Inflammatory macrophage (primary cell): Measurements from ENCODE around the gene ARFGEF3.
"Not testable (repeated sequence)": the region's sequence is repeated elsewhere in the genome, so short reads cannot be mapped to it uniquely, and the experiment has no call there.

Source experiments
- DNase-seq, 2 donors: peaks; one replicate each; pipeline ENCODE4 v3.0.0-alpha.2; 2020 to 2022

Gene ARFGEF3

GRCh38 chr6:138286698-138287097, 125.0 kb downstream of the ARFGEF3 start:
- DNase-seq: no peak

- DNase-seq: peak in 1 of 2 donors; percentile 24
Observed at GRCh38 chr6:138287144-138287955, 125.6 kb downstream of the ARFGEF3 start.

- DNase-seq: not testable (repeated sequence)
Observed at GRCh38 chr6:138288428-138289085, 126.8 kb downstream of the ARFGEF3 start.

GRCh38 chr6:138289739-138290138, 128.0 kb downstream of the ARFGEF3 start:
- DNase-seq: no peak

- DNase-seq: no peak
Observed at GRCh38 chr6:138290423-138290962, 128.8 kb downstream of the ARFGEF3 start.

- DNase-seq: no peak
Observed at GRCh38 chr6:138291036-138291848, 129.5 kb downstream of the ARFGEF3 start.

GRCh38 chr6:138291849-138292181, 130.1 kb downstream of the ARFGEF3 start:
- DNase-seq: no peak

GRCh38 chr6:138292482-138292881, 130.7 kb downstream of the ARFGEF3 start:
- no peak for DNase-seq

GRCh38 chr6:138293428-138294395, 132.0 kb downstream of the ARFGEF3 start:
- DNase-seq: no peak

GRCh38 chr6:138296381-138296780, 134.6 kb downstream of the ARFGEF3 start:
- no peak for DNase-seq

- DNase-seq: no peak
Observed at GRCh38 chr6:138296786-138297185, 135.0 kb downstream of the ARFGEF3 start.

GRCh38 chr6:138297761-138298298, 136.1 kb downstream of the ARFGEF3 start:
- DNase-seq: no peak

- DNase-seq: no peak
Observed at GRCh38 chr6:138300469-138300868, 138.7 kb downstream of the ARFGEF3 start.

GRCh38 chr6:138302554-138302953, 140.8 kb downstream of the ARFGEF3 start:
- no peak for DNase-seq

GRCh38 chr6:138307352-138307751, 145.6 kb downstream of the ARFGEF3 start:
- no peak for DNase-seq

GRCh38 chr6:138307816-138308730, 146.3 kb downstream of the ARFGEF3 start:
- no peak for DNase-seq

- no peak for DNase-seq
Observed at GRCh38 chr6:138308731-138309110, 147.0 kb downstream of the ARFGEF3 start.

- DNase-seq: no peak
Observed at GRCh38 chr6:138309695-138310094, 148.0 kb downstream of the ARFGEF3 start.

- DNase-seq: no peak
Observed at GRCh38 chr6:138310294-138310693, 148.6 kb downstream of the ARFGEF3 start.

GRCh38 chr6:138310821-138311220, 149.1 kb downstream of the ARFGEF3 start:
- DNase-seq: no peak
